HG03064 (cell line): ENCODE results near the gene PLCB1.

Experiments
- ATAC-seq: cut with Tn5 transposase; IDR thresholded peaks from one replicate; pipeline ENCODE4 v1.9.1; 2021; ENCODE audit warnings: low read depth; ENCODE audit not compliant: unreplicated experiment

The PLCB1 gene

DNA sequence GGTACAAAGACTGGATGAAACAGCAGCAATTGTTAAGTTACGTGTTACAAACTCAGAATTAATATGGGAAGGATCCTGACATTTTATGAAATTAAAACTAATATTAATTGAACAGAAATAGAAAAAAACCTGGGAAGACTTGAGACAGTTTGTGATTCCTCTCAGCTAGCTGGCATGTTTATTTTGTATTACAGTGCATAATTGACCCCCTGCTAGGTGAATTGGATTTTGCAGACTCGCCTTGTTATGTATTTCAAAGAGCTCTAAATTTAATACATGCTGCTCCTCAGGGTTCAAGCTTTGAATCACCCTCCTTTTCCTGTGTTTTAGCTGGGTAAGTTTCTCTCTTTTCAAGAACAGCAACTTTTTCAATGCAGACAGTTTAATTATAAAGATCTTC, 339.4 kb downstream of the PLCB1 start:
- no peak for ATAC-seq

DNA sequence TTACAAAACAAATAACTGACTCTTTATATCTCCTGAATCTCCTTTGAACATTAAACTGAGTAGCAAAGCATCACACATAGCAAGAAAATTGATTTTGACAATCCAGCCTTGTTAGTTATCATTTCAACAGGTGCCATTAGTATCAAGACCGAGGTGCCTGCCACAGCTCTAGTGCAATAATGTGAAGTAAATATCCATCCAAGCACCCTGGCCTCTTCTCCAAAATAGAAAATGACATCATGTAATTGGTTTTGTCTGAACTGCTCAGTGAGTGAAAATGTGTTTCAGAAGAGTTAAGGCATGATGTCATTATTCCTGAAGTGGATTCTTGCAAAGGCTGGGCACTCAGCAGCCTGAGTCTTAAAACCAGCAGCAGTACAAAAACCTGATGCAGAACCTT, 341.4 kb downstream of the PLCB1 start:
- ATAC-seq: no peak

DNA sequence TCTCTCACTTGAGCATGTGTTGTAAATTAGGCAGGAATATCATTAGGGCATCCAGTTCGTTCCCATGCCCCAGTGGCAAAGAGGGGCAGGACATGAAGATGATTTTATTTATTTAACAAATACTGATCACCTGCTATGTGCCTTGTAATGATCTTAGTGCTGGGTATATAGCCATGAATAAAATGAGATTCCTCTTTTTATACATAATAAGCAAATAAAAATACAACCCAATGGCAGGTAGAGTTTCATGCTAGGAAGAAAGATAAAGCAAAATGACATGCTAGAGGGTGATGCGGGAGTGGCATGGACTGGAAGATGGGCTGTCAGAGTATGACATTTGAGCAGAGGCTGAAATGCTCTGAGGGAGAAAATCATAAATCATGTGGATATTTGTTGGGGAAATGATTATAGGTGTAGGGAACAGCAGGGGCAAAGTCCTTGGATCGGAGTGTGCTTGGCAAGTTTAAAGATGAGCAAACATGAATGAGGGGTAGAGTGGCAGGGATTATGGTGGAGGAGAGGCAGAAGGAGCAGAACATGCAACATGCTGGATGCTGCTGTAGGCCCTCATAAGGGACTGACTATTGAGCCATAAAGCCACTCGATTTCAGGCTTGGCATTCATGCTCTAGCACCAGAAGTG, 342.1 kb downstream of the PLCB1 start:
- no peak for ATAC-seq

DNA sequence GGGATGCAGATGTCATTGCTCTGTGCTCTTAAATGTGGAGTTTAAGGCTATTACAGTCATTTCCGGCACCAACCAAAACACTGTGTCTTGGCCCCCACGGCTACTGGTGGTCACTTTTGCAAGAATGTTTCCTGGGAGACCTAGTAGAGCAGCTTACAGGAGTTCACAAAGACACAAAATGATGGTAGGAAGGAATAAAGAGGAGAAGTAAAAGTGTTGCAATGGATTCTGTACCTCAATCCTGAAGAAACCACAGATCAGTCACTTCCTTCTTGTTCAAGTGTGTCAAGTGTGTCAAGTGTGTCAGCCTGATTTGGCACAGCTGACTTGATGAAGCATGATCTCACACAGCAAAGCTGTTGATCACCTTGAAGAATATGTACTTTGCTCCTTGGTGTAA, 344.0 kb downstream of the PLCB1 start:
- ATAC-seq: no peak

DNA sequence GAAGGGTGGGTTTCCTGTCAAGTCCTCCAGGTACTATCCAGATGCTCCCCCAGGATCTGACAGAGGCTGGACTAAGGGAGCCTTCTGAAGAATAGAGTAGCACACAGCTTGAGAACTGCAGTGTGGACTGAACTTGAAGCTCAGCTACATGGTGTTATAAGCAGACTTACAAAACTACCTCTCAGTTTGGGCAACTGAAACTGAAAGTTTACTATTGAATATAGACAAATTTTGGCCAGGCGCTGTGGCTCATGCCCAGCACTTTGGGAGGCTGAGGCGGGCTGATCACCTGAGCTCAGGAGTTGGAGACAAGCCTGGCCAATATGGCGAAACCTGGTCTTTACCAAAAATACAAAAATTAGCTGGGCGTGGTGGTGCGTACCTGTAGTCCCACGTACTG, 348.5 kb downstream of the PLCB1 start:
- ATAC-seq: no peak

DNA sequence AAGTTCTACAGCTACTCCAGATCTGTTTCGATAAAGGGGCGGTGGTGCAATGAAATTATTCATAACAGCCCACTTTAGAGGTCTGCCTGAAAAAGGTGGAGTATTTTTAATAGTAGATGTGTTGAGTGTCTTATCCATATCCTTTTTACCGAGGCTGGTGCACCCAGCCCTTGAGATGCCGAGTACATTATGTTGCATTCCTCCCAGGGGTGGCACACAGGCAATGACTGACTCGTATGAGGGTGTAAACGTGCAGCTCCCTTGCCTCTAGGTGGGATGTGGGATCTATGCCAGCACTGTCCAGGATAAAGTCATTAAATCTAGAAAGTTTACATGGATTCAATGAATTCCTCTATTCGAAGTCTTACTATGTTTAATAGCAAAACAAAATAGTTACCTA, 355.6 kb downstream of the PLCB1 start:
- no peak for ATAC-seq

DNA sequence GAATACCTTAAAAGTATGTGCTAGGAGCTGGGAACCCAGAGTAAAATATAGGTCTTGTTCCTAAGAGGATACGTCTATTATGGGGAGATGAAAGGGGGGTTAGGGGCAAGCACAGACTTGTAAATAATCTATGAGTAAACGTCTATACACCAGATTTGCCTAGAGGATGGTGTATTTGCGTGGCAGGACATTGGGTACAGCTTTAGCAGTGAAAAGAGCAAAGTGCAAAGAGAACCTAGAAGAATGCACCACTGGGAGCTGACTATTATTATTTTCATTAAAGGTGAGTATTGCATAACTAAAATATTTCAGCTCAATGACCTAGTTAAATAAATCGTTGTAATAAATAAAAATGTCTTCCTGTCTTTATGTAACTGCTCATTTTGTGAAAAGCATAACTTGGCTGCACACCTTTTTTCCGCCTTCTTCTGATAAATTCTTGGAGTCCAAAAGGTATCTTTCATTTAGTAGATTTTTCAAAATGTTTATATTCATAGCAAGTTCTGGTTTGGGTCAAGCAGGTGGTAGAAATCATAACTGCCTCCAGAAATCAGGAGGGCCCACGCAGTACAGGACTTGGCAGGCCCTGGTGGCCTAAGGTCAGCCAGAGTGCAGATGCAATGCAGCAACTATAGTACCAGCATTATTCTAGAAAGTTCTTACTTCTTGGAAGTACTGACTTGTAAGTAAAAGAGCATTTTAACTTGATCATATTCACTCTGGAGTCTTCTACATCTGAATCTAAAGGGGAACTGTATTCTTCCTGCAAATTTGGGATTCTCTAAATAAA, 357.2 kb downstream of the PLCB1 start:
- ATAC-seq: no peak

DNA sequence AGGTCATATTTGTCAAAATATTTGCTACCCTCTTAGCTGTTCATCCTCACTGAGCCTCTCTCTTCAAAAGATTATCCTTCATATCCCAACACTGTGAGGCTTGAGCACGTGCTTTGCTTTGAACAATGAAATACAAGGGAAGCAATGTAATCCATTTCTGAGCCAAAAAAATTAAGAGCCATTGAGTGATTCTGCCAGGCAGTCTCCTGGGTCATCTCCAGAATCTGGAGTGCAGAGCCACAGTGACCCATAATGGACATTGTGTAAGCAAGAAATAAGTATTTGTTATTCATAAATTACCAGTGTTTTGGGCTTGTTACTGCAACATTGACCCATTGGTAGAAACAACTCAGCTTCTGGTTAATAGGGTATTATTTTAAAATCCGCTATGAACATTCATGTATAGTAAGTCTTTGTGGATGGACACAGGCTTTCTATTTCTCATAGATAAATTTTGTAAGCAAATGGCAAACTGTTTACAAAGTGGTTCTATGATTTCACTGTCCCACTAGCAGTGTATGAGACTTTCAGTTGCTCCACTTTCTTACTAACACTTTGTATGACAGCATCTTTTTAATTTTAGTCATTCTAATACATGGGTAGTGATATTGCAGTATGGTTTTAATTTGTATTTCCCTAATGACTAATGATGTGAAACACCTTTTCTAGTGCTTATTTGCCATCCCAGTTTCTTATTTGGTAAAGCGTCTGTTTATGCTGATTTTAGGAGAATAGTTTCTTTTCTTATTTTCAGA, 358.2 kb downstream of the PLCB1 start:
- ATAC-seq: no peak

DNA sequence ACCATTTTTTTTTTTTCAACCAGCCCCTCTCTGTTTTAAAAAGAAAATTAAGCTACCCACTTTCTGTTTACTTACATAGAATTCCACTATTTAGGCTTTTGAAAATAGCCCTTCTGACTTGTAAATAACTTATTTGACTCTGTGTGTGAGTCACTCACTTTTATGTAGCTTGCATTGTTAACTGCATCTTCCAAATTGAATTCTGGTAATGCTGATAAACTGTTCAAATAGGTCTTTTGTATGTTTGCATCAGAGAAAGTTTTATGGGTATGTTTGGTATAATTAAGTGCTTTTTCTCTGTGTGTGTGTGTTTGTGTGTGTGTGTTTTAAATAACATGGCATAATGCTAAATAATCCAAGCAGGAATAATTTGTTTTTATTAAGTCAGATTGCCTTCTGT, 360.1 kb downstream of the PLCB1 start:
- ATAC-seq: no peak

DNA sequence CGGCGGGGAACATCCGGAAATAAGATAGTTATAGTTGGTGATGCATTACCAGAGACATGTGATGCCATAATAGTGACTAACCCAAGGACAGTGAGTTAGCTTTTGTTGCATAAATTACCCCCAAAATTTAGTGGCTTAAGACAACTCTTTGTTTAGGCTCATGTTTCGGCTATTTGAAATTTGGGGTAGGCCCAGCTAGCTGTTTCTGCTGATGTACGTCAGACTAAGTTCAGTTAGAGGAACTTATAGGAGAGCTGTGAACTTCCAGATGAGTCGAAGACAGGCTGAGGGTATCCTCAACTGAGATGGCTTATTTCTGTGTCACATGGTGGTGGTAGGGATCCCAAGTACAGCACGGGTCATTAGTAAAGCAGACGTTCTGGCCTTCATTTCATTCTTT, 366.5 kb downstream of the PLCB1 start:
- ATAC-seq: no peak

DNA sequence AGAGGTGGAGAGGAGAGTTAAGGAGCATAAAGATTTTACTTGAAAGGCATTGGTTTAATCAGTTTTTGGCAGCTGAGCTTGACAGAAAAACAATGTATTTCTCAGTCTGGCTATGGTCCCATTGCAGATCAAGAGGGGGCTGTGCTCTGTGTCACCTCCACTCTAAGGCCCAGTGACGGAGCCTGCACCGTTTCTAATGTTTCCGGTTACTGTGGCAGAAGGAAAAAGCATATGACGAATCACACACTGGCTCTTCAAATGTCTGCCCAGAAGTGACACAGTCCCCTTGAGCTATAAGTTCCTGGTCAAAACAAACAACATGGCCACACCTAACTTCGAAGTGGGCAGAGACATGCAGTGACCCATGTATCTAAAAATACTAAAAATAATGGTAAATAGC, 372.0 kb downstream of the PLCB1 start:
- no peak for ATAC-seq

DNA sequence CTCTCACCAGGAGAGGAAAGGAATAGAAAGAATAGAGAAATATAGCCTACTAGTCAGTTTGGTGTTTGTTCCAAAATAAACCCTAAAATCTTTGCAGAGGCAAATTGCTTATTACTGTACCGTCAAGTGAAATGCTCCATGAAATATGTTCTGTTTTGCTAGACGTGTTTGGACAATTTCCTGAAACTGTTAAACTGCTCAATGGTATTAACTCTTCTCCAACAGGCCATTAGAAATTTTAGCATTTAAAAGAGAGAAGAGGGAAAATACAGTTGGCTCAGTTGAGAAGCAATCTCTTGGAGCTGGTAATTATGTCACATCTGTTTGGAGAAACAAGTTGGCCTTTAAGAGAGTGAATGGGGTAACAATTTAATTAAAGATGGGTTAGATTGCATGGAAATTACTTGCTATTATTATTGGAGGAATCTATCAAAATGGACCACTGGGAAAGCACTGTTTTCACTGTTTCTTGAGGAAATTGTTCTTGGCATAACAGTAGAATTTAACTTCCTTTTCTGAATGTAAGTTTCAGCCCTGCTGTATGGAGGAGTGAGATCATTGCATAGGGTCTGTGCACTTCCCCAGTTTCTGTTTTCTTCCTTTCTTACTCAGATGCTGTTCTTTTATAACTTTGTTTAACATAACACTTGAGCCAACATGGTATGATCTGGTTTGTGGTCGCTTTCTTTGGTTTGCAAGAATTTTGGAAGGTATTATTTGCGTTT, 373.6 kb downstream of the PLCB1 start:
- ATAC-seq: no peak

DNA sequence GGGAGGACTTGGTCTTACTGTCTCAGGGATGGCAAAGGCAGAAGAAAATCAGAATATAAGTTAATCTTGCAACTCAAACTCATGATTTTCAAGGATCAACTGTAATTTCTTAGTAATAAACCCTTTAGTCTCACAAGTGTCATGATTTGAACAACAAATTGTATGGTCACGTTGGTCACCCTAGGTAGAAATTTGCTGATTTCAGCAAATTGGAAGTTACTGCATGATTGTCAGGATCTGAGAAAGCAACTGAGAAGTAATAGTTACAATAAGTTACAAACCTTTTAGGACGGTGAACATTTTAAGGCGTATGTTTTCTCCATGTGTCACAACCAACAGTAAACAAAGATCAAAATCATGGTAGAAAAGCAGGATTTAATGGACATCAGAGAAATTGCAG, 375.2 kb downstream of the PLCB1 start:
- ATAC-seq: no peak

DNA sequence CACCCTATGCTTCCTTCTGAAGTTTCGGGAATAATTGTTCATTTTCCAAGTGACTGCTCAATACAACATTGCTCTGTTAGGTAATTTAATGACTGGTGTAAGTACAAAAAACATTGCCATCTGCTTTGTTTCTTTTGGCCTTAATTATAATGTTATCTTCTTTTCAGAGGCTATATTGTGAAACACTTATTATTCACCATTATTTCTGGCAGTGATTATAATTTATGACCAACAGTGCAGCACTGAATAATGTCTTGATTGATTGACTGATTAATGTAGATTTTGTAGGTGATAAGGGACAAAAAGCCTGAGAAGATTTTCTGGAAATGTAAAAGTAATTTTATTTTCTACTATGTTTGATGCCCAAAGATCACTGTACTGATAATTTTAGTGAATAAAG, 377.7 kb downstream of the PLCB1 start:
- ATAC-seq: no peak

DNA sequence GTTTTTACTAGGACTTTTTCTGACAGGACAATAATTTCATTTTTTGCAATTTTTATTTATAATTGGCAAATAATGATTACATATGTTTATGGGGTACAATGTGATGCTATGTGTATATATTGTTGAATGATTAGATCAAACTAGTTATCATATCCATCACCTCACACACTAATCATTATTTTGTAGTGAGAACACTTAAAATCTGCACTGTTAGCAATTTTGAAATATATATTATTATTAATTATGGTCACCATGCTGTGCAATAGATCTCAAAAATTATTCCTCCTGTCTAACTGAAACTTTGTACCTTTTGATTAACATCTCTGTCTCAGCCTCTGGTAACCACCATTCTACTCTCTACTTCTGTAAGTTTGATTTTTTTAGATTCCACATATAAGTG, 378.7 kb downstream of the PLCB1 start:
- no peak for ATAC-seq

DNA sequence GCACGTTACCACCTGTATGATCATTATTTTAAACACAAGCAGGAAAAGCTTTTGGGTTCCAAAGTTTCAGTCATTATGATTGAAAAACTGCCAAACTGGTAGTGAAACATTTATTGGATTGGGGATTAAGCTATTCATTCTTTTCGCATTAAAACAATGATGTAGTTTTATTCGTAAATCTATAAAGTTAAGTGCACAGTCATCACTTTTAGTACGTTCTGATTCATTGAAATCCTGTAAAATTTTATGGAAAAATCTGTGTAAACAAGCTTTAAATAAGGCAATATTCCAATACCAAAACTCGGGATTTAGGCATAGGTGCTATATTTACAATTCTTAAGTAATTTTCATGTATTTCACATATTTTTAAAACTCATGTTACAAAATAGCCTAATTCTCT, 379.9 kb downstream of the PLCB1 start:
- ATAC-seq: no peak

DNA sequence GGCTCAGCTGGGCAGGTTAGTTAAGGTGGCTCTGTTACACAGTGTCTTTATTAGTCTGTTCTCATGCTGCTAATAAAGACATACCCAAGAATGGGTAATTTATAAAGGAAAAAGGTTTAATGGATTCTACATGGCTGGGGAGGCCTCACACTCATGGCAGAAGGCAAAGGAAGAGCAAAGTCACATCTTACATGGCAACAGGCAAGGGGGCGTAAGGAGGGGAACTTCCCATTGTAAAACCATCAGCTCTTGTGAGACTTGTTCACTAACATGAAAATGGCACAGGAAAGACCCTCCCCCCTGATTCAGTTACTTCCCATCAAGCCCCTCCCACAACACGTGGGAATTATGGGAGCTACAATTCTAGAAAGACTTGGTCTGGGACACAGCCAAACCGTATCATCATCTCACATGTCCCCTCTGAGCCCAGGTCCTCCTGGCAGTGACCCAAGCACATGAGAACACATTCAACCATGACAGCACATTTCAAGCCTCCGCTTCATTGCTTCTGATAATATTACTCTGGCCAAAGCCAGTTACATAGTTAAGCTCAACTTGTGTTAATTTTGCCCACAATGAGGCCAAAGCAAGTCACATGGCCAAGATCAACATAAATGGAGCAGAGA, 383.9 kb downstream of the PLCB1 start:
- ATAC-seq: no peak

DNA sequence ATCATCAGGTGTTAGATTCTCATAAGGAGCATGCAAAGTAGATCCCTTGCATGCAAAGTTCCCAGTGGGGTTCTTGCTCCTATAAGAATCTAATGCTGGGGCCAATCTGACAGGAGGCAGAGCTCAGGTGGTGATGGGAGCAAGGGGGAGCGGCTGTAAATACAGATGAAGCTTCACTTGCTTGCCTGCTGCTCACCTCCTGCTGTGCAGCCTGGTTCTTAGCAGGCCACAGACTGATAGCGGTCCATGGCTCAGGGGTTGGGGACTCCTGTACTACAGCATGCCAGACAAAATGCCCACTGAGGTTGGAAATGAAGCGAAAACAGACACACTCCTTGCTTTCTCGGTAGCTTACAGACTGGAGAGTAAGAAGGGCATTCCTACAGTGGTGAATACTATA, 386.8 kb downstream of the PLCB1 start:
- no peak for ATAC-seq

DNA sequence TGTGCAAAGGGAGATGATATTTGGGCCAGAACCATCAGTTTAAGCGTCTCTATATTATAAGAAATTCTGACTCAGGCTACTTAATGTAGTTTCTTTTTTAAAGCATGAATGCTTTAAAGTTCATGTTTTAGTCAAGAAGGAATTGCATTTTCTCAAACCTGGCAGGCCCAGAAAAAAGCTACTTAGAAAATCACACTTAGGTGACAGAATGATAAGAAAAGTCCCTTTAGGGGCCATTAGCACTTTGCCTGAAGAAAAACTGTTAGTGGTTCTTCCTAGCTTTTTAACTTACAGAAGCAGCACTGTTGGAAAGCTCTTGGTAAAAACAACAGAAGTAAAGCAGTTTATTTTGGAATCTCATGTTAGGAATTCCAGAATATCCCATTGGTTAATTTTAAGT, 387.8 kb downstream of the PLCB1 start:
- ATAC-seq: no peak

DNA sequence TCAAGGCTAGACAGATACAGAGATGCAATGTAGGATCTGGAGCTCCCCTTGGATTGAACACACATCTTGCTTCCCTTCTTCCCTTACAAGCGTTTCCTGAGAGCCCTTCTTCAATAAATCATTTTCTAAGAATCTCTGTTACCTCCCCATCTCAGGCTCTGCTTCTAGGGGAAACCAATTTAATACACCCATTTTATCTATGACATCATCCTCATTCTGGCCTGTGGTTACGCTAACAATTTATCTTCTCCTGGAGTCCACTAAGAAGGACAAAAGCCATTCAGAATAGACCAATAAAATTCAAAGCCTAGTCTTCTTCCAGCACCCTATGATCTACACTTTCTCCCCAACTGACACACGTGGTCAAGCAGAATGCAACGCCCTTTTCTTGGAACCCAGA, 390.1 kb downstream of the PLCB1 start:
- ATAC-seq: no peak

DNA sequence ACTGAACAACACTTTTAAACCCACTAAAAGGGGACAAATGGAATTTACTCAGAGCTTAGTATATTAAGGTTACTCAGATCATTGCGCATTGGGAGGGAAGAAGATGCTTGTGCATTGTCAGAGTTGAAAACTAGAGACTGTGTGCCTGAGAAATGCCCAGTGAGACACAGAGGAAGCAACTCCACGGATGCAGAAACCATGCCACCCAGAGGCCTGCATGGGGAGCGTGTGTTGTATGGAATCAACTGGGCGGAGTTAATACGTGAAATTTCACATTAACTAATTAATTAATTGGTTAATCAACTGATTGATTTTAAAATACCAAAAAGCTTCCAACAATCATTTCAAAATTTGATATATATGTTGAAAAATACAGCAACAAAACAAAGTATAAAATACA, 391.6 kb downstream of the PLCB1 start:
- no peak for ATAC-seq
